Stimulated activated CD8-positive, alpha-beta memory T cell treated with anti-CD3 and anti-CD28 coated beads, Interleukin-7, amount 100 ng/mL, for 48 hours (primary cell): ENCODE data around the gene PIGT.

Experiments
- DNase-seq, 2 donors: peaks; one replicate each; pipeline ENCODE4 v3.0.0-alpha.2; 2020; ENCODE audit warnings: low read depth in 1 of 2; ENCODE audit errors: extremely low read depth in 1 of 2

Gene PIGT

GRCh38 chr20:45400346-45401031, 15.5 kb upstream of the PIGT start:
- no peak for DNase-seq

GRCh38 chr20:45402946-45403345, 13.0 kb upstream of the PIGT start:
- no peak for DNase-seq

GRCh38 chr20:45404438-45404837, 11.5 kb upstream of the PIGT start:
- DNase-seq = no peak

GRCh38 chr20:45405571-45406259, 10.2 kb upstream of the PIGT start:
- DNase-seq = no peak

- DNase-seq = no peak
Observed at GRCh38 chr20:45406260-45407066, 9.5 kb upstream of the PIGT start.

- no peak for DNase-seq
Observed at GRCh38 chr20:45407067-45407745, 8.7 kb upstream of the PIGT start.

- DNase-seq = no peak
Observed at GRCh38 chr20:45407783-45408645, 7.9 kb upstream of the PIGT start, which contains the start of gene DBNDD2. Gene DBNDD2, plus strand, starts transcription at chr20:45408289. Its CDS starts 179 bp downstream, at chr20:45408468.

GRCh38 chr20:45408646-45409213, 7.2 kb upstream of the PIGT start:
- no peak for DNase-seq

GRCh38 chr20:45409521-45410272, 6.2 kb upstream of the PIGT start:
- no peak for DNase-seq

- no peak for DNase-seq
Observed at GRCh38 chr20:45410887-45411286, 5.1 kb upstream of the PIGT start.

- no peak for DNase-seq
Observed at GRCh38 chr20:45412653-45413052, 3.3 kb upstream of the PIGT start.

GRCh38 chr20:45413479-45413878, 2.5 kb upstream of the PIGT start:
- no peak for DNase-seq

GRCh38 chr20:45416917-45417316, 976 bp downstream of the PIGT start:
- no peak for DNase-seq

GRCh38 chr20:45419188-45420091, 3.5 kb downstream of the PIGT start:
- no peak for DNase-seq

GRCh38 chr20:45420125-45420524, 4.2 kb downstream of the PIGT start:
- no peak for DNase-seq

- no peak for DNase-seq
Observed at GRCh38 chr20:45423700-45424099, 7.8 kb downstream of the PIGT start.

GRCh38 chr20:45425561-45425960, 9.6 kb downstream of the PIGT start:
- no peak for DNase-seq
